Measurements from ENCODE around the gene FMNL2.

The FMNL2 gene

DNA sequence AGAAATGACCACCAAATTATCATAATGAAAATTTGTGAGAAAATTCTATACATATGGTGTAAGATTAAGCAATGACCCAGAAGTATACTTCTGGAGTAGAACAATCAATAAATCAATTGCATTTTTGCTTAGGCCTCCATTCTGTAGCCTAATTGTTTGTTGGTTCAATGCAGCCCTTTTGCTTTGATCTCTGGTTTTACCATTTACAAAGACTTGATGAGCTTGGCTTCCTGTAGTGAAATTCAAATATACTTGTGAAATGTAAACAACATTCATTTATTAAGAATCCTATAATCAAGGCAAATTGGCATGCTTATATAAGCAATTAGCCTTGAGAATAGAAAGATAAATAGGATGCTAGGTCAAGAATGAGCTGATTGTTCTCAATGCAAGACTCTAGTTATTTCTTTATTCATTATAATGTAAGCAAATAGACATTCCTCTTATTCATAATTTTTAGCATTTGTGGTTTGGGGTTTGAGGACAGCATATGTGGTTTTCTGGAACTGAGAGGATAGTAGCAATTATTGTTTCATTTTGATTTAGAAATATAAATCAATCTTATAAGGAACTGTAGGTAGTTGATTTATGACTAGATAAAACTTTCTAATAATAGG is 9.7 kb downstream of the FMNL2 start:
- no peak for DNase-seq (ENCODE audit: low read depth, low spot score)
- TF ChIP-seq, protein P1, sequence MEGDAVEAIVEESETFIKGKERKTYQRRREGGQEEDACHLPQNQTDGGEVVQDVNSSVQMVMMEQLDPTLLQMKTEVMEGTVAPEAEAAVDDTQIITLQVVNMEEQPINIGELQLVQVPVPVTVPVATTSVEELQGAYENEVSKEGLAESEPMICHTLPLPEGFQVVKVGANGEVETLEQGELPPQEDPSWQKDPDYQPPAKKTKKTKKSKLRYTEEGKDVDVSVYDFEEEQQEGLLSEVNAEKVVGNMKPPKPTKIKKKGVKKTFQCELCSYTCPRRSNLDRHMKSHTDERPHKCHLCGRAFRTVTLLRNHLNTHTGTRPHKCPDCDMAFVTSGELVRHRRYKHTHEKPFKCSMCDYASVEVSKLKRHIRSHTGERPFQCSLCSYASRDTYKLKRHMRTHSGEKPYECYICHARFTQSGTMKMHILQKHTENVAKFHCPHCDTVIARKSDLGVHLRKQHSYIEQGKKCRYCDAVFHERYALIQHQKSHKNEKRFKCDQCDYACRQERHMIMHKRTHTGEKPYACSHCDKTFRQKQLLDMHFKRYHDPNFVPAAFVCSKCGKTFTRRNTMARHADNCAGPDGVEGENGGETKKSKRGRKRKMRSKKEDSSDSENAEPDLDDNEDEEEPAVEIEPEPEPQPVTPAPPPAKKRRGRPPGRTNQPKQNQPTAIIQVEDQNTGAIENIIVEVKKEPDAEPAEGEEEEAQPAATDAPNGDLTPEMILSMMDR (IDR thresholded peaks at IDR 0.05; ENCODE audit: insufficient read depth, low read length, missing control alignments), result no peak
- ChIA-PET POLR2A (no interaction called here), CTCF (no interaction called here)
- no peak overlapping the region for H3K4me3 ChIP-seq (ENCODE audit: low read depth, low read length)

- POLR2A ChIA-PET, result no interaction called here
- CTCF ChIA-PET, result no interaction called here
- peak; percentile 21 for DNase-seq (ENCODE audit: low read depth, low spot score)
- H3K4me3 ChIP-seq (ENCODE audit: low read depth, low read length), result no peak overlapping the region
- TF ChIP-seq, protein P1 (IDR thresholded peaks at IDR 0.05; ENCODE audit: insufficient read depth, low read length, missing control alignments), result no peak
These were observed 12.1 kb downstream of the FMNL2 start for GRCh38 chr2:152347076-152347475.

DNA sequence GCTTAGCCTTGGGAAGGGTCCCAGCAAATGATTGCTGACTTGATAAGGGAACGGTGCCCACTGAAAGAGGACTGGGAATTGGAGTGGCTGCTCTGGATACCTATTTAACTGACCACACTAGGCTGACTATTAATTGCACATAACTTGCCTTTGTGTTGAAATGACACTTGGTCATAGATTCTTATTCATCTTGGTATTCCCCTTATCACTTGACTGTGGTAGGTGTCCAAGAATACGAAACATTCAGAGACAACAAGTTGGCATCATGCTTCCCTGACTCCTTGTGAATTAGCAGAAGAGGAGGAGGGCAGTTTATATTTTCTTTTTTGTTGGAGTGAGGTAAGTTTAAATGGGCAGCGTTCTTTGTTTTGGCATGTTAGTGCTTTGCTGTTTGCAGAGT is 13.4 kb downstream of the FMNL2 start:
- DNase-seq (ENCODE audit: low read depth, low spot score), result no peak
- POLR2A ChIA-PET, result no interaction called here
- no peak overlapping the region for H3K4me3 ChIP-seq (ENCODE audit: low read depth, low read length)
- TF ChIP-seq, protein P1 (IDR thresholded peaks at IDR 0.05; ENCODE audit: insufficient read depth, low read length, missing control alignments), result no peak
- CTCF ChIA-PET, result no interaction called here

DNA sequence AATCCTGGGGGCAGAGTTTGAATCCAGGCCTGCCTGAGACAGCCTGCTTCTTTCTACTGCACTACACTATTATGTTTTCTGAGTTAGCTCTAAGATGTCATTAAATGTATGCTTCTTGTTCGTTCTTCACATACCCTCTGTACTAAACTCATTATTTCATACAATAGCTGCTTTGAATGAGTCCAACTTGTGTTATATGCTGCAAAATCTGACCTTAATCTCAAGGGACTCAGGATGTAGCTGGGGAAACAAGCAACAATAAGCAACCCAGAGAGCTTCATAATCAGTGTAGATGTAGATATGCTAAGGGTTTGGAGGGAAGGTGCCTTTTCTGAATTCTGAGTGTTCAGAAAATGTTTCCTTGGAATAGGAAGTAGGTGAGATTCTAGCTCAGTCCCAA is 14.4 kb downstream of the FMNL2 start:
- POLR2A ChIA-PET, result no interaction called here
- DNase-seq (ENCODE audit: low read depth, low spot score), result no peak
- H3K4me3 ChIP-seq (ENCODE audit: low read depth, low read length), result no peak overlapping the region
- TF ChIP-seq, protein P1 (IDR thresholded peaks at IDR 0.05; ENCODE audit: insufficient read depth, low read length, missing control alignments), result no peak
- CTCF ChIA-PET, result no interaction called here

GRCh38 chr2:152350155-152350679 is 15.2 kb downstream of the FMNL2 start:
- TF ChIP-seq, protein P1 (IDR thresholded peaks at IDR 0.05; ENCODE audit: insufficient read depth, low read length, missing control alignments), result no peak
- ChIA-PET CTCF (no interaction called here), POLR2A (no interaction called here)
- no peak for DNase-seq (ENCODE audit: low read depth, low spot score)
- no peak overlapping the region for H3K4me3 ChIP-seq (ENCODE audit: low read depth, low read length)

DNA sequence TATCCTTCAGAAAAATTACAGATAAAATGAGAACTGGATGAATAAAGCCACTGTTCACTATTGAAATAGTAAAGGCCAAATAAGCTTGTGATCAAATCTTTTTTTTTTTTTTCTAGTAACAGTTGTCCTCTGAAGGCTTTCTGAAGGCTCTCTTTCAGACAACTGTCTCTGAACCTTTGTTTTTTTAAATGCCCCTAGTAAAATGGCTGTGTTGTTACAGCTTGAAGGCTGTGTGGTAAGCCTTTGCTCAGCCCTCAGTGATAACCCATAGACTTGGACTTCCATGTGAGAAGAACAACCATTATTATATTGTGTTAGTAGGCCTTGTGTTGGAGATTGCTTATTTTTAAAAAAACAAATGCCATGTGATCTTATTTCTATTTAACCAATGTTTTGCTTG is 17.6 kb downstream of the FMNL2 start:
- ChIA-PET POLR2A (no interaction called here), CTCF (interaction anchor here (2.2 kb wide), 1 partner anchor 275 kb away, joined by 7 read pairs; no protein-coding TSS in a partner anchor)
- DNase-seq (ENCODE audit: low read depth, low spot score), result no peak
- no peak overlapping the region for H3K4me3 ChIP-seq (ENCODE audit: low read depth, low read length)
- TF ChIP-seq, protein P1 (IDR thresholded peaks at IDR 0.05; ENCODE audit: insufficient read depth, low read length, missing control alignments), result no peak

All from AG04449 (cell line).